Measurements from ENCODE around the gene TRNAU1AP. TPM values are rescaled to one million over a fixed set of nuclear protein-coding genes. Genes with fewer than 3 reads are reported as not detected.
A peak's percentile ranks its signal among the peaks of the same experiment; 100 is the strongest.
"Not testable (repeated sequence)": the region's sequence is repeated elsewhere in the genome, so short reads cannot be mapped to it uniquely, and the experiment has no call there.

Gene TRNAU1AP
- total RNA-seq, 1 donor = 23.2 TPM

DNA sequence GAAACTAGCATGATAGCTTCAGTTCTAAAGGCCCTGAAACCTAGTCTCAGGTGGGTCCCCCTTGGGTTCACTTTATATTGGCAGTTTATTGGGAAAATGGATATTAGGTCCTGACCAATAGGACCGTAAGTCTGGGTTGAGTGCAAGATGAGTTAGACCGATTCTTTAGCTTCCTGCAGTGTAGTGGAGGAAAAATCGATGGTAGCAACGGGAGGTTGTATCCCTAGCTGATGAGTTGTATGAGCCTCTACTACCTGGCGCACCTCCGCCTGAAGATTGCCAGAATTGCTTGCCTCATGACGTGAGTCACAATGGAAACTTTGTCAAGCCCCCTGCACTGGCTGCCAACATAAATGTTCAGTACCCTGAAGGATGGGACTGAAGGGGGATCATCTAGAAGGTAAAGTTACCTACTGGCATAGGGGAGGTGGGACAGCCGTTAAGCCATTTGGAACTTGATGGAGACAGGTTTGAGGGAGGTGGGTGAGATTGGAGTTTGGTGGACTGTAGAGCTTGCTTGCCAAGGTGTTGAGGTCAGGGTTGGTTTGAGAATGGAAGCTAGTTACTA is 43.1 kb upstream of the TRNAU1AP start:
- H3K27ac ChIP-seq (ENCODE audit: low read depth, low read length) = peak overlapping the region; percentile 90
- H4K20me1 ChIP-seq (ENCODE audit: insufficient read depth, low read length) = peaks cover 50% of the 10 kb centered on the region
- no peak overlapping the region for H2AFZ ChIP-seq (ENCODE audit: low read length)
- H3K79me2 ChIP-seq (ENCODE audit: insufficient read depth, low read length) = peaks cover 36% of the 10 kb centered on the region
- peaks cover 64% of the 10 kb centered on the region for H3K36me3 ChIP-seq (ENCODE audit: insufficient read depth, low read length)
- TF ChIP-seq, protein P1, sequence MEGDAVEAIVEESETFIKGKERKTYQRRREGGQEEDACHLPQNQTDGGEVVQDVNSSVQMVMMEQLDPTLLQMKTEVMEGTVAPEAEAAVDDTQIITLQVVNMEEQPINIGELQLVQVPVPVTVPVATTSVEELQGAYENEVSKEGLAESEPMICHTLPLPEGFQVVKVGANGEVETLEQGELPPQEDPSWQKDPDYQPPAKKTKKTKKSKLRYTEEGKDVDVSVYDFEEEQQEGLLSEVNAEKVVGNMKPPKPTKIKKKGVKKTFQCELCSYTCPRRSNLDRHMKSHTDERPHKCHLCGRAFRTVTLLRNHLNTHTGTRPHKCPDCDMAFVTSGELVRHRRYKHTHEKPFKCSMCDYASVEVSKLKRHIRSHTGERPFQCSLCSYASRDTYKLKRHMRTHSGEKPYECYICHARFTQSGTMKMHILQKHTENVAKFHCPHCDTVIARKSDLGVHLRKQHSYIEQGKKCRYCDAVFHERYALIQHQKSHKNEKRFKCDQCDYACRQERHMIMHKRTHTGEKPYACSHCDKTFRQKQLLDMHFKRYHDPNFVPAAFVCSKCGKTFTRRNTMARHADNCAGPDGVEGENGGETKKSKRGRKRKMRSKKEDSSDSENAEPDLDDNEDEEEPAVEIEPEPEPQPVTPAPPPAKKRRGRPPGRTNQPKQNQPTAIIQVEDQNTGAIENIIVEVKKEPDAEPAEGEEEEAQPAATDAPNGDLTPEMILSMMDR (IDR thresholded peaks at IDR 0.05; ENCODE audit: extremely low read depth, low read depth, low read length) = no peak
- no peaks in the 10 kb centered on the region for H3K9me3 ChIP-seq (ENCODE audit: low read depth, low read length)
- DNase-seq (ENCODE audit: insufficient read length, low spot score, missing footprints) = no peak
- no peaks in the 10 kb centered on the region for H3K27me3 ChIP-seq (ENCODE audit: insufficient read depth, low read length)
- peak overlapping the region; percentile 78 for H3K4me3 ChIP-seq (ENCODE audit: insufficient read depth, low read length)
- peak overlapping the region; percentile 91 for H3K4me2 ChIP-seq (ENCODE audit: insufficient read depth, low read length)
- peaks cover 31% of the 10 kb centered on the region for H3K4me1 ChIP-seq (ENCODE audit: insufficient read depth, low read length)

DNA sequence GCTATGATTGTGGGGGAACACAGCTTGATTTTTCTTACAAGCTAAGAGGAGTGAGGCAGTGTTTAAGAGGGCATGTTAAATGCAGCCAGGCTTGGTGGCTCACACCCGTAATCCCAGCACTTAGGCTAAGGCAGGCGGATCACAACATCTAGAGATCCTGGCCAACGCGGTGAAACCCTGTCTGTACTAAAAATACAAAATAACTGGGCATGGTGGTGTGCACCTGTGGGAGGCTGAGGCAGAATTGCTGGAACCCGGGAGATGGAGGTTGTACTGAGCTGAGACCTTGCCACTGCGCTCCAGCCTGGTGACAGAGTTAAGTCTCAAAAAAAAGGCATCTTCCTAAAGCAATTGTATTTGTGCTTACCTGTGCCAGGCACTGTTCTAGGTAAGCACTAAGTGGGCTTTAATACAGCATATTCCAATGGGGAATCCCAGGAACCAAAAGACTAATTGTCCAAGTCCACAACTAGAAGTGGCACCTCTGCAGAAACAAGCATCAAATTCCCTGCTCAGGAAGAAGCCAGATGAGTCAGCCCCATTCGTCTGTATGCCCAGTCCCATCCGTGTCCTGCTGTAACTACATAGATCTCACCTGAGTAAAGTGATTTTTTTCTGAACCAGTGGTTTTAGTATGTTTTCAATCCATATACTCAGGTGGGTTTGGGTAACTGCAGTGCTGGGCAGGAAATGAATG is 42.5 kb upstream of the TRNAU1AP start:
- Histone ChIP-seq H3K4me2 (ENCODE audit: insufficient read depth, low read length) (peak overlapping the region; percentile 91), H3K27me3 (ENCODE audit: insufficient read depth, low read length) (no peaks in the 10 kb centered on the region), H3K27ac (ENCODE audit: low read depth, low read length) (peak overlapping the region; percentile 90), H3K36me3 (ENCODE audit: insufficient read depth, low read length) (peaks cover 64% of the 10 kb centered on the region), H2AFZ (ENCODE audit: low read length) (no peak overlapping the region), H3K4me3 (ENCODE audit: insufficient read depth, low read length) (peak overlapping the region; percentile 78), H4K20me1 (ENCODE audit: insufficient read depth, low read length) (peaks cover 50% of the 10 kb centered on the region), H3K4me1 (ENCODE audit: insufficient read depth, low read length) (peaks cover 31% of the 10 kb centered on the region), H3K79me2 (ENCODE audit: insufficient read depth, low read length) (peaks cover 34% of the 10 kb centered on the region), H3K9me3 (ENCODE audit: low read depth, low read length) (no peaks in the 10 kb centered on the region)
- peak; percentile 43 for DNase-seq (ENCODE audit: insufficient read length, low spot score, missing footprints)
- TF ChIP-seq, protein P1 (IDR thresholded peaks at IDR 0.05; ENCODE audit: extremely low read depth, low read depth, low read length) = no peak

DNA sequence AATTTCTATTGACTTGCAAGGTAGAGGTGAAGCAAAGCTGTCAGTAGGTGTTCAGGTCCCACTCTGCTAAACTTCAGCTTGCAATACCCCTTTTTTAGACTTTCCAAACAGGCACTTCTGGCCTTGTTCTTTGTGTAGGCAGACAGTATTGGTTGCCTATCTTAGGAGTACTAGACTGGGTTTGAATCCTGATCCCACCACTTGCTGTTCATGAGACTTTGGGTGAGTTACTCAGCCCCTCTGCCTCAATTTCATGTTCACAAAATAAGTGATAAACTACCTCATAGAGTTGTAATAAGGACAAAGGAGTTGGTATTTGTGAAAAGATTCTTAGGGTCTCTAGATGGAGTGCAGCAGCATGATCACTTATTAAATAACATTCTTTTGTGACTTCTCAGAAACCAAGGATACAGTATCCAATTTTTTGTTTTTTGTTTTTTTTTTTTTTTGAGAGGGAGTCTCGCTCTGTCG is 41.9 kb upstream of the TRNAU1AP start:
- H3K9me3 ChIP-seq (ENCODE audit: low read depth, low read length) = no peaks in the 10 kb centered on the region
- H3K4me3 ChIP-seq (ENCODE audit: insufficient read depth, low read length) = peak overlapping the region; percentile 78
- peak; percentile 32 for DNase-seq (ENCODE audit: insufficient read length, low spot score, missing footprints)
- TF ChIP-seq, protein P1 (IDR thresholded peaks at IDR 0.05; ENCODE audit: extremely low read depth, low read depth, low read length) = no peak
- H3K27me3 ChIP-seq (ENCODE audit: insufficient read depth, low read length) = no peaks in the 10 kb centered on the region
- no peak overlapping the region for H2AFZ ChIP-seq (ENCODE audit: low read length)
- peaks cover 64% of the 10 kb centered on the region for H3K36me3 ChIP-seq (ENCODE audit: insufficient read depth, low read length)
- peak overlapping the region; percentile 90 for H3K27ac ChIP-seq (ENCODE audit: low read depth, low read length)
- peaks cover 50% of the 10 kb centered on the region for H4K20me1 ChIP-seq (ENCODE audit: insufficient read depth, low read length)
- peaks cover 30% of the 10 kb centered on the region for H3K79me2 ChIP-seq (ENCODE audit: insufficient read depth, low read length)
- peaks cover 31% of the 10 kb centered on the region for H3K4me1 ChIP-seq (ENCODE audit: insufficient read depth, low read length)
- peak overlapping the region; percentile 91 for H3K4me2 ChIP-seq (ENCODE audit: insufficient read depth, low read length)

DNA sequence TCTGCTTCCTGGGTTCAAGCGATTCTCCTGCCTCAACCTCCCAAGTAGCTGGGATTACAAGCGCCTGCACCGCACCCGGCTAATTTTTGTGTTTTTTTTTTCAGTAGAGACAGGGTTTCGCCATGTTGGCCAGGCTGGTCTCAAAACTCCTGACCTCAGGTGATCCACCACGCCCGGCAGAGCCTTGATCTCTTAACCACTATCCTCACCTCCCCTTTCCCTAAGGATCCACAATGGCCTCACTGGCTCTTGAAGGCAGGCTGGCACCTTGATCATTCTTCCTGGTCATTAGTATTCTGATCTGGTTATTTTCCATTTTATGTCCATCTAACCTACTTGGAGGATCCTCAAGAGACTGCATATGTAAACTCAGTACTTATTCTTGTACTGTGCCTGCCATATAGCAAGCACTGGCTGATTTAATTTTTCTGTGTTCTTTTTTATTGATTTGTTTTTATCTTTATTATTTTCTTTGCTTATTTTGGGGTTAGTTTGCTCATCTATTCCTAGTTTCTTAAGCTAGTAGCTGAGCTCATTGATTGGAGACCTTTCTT is 40.8 kb upstream of the TRNAU1AP start:
- peaks cover 33% of the 10 kb centered on the region for H3K4me1 ChIP-seq (ENCODE audit: insufficient read depth, low read length)
- H3K36me3 ChIP-seq (ENCODE audit: insufficient read depth, low read length) = peaks cover 55% of the 10 kb centered on the region
- no peak overlapping the region for H3K4me2 ChIP-seq (ENCODE audit: insufficient read depth, low read length)
- H3K9me3 ChIP-seq (ENCODE audit: low read depth, low read length) = no peaks in the 10 kb centered on the region
- DNase-seq (ENCODE audit: insufficient read length, low spot score, missing footprints) = no peak
- peaks cover 48% of the 10 kb centered on the region for H4K20me1 ChIP-seq (ENCODE audit: insufficient read depth, low read length)
- H3K4me3 ChIP-seq (ENCODE audit: insufficient read depth, low read length) = no peak overlapping the region
- H3K27me3 ChIP-seq (ENCODE audit: insufficient read depth, low read length) = no peaks in the 10 kb centered on the region
- TF ChIP-seq, protein P1 (IDR thresholded peaks at IDR 0.05; ENCODE audit: extremely low read depth, low read depth, low read length) = no peak
- H3K27ac ChIP-seq (ENCODE audit: low read depth, low read length) = no peak overlapping the region
- H2AFZ ChIP-seq (ENCODE audit: low read length) = no peak overlapping the region
- H3K79me2 ChIP-seq (ENCODE audit: insufficient read depth, low read length) = peaks cover 19% of the 10 kb centered on the region

DNA sequence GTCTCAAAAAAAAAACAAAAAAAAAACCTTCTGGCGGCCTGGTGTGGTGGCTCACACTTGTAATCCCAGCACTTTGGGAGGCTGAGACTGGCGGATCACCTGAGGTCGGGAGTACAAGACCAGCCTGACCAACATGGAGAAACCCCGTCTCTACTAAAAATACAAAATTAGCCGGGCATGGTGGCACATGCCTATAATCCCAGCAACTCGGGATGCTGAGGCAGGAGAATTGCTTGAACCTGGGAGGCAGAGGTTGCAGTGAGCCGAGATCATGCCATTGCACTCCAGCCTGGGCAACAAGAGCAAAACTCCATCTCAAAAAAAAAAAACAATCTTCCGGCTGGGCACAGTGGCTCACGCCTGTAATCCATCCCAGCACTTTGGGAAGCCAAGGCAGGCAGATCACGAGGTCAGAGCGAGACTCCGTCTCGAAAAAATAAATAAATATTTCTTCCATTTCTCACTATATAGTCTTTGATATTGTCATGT is 38.4 kb upstream of the TRNAU1AP start:
- not testable (repeated sequence) for H3K4me2 ChIP-seq (ENCODE audit: insufficient read depth, low read length); H3K27ac ChIP-seq (ENCODE audit: low read depth, low read length); H3K4me3 ChIP-seq (ENCODE audit: insufficient read depth, low read length); H2AFZ ChIP-seq (ENCODE audit: low read length); H3K27me3 ChIP-seq (ENCODE audit: insufficient read depth, low read length); DNase-seq (ENCODE audit: insufficient read length, low spot score, missing footprints); H3K9me3 ChIP-seq (ENCODE audit: low read depth, low read length)
- peaks cover 48% of the 10 kb centered on the region for H4K20me1 ChIP-seq (ENCODE audit: insufficient read depth, low read length)
- peaks cover 31% of the 10 kb centered on the region for H3K4me1 ChIP-seq (ENCODE audit: insufficient read depth, low read length)
- H3K79me2 ChIP-seq (ENCODE audit: insufficient read depth, low read length) = peaks cover 13% of the 10 kb centered on the region
- H3K36me3 ChIP-seq (ENCODE audit: insufficient read depth, low read length) = peaks cover 31% of the 10 kb centered on the region

All from osteoblast (primary cell).